ENCODE data around the gene RASAL2.

DNA sequence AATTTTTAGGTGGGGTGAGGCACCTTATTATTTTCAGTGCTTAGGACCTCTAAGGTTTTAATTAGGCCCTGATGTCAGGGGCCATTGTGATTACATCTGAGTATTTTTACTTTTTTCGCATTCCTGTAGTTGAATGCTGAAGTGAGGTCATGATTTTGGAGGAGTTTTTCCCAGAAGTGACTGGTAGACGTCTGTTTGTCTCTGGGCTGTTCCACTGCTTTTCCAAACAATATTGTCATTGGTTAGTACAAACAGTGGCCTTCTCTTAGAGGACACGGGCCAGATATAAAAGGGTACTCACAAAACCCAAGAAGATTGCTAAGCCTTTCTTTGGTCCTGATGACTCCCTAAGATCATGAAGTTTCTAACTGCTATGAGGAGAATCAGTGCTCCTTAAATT, 7.6 kb upstream of the RASAL2 start:
- TF ChIP-seq, protein P1, sequence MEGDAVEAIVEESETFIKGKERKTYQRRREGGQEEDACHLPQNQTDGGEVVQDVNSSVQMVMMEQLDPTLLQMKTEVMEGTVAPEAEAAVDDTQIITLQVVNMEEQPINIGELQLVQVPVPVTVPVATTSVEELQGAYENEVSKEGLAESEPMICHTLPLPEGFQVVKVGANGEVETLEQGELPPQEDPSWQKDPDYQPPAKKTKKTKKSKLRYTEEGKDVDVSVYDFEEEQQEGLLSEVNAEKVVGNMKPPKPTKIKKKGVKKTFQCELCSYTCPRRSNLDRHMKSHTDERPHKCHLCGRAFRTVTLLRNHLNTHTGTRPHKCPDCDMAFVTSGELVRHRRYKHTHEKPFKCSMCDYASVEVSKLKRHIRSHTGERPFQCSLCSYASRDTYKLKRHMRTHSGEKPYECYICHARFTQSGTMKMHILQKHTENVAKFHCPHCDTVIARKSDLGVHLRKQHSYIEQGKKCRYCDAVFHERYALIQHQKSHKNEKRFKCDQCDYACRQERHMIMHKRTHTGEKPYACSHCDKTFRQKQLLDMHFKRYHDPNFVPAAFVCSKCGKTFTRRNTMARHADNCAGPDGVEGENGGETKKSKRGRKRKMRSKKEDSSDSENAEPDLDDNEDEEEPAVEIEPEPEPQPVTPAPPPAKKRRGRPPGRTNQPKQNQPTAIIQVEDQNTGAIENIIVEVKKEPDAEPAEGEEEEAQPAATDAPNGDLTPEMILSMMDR (IDR thresholded peaks at IDR 0.05; ENCODE audit: insufficient read depth, low read length, poor library complexity, severe bottlenecking), result no peak
- TF ChIP-seq EZH2phosphoT487 (conservative IDR thresholded peaks at IDR 0.05; ENCODE audit: low read length), result no peak
